Right atrium auricular region (tissue), 2 donors: ENCODE data around the gene RHEB. TPM values are rescaled to one million over a fixed set of nuclear protein-coding genes. Genes with fewer than 3 reads are reported as not detected.
A peak's percentile ranks its signal among the peaks of the same experiment; 100 is the strongest.

Experiments
- DNase-seq: peaks from one replicate; pipeline ENCODE4 v3.0.0-alpha.2; 2019; ENCODE audit warnings: low spot score
- H3K27ac ChIP-seq, 2 donors: fragments of 200-600 bp; sonication (generic); 1 replicate in 1 of 2; 2 replicates in 1 of 2; pipeline ENCODE4 v1.5.1; 2016 to 2019
- H3K27me3 ChIP-seq, 2 donors: fragments of 200-600 bp; sonication (generic); one replicate each; pipeline versions ENCODE4 v1.5.1 to v1.6.0; 2017 to 2019
- H3K36me3 ChIP-seq: fragments of 200-600 bp; sonication (generic); one replicate; pipeline ENCODE4 v1.5.1; 2016
- H3K4me1 ChIP-seq, 2 donors: fragments of 200-600 bp; sonication (generic); one replicate each; pipeline versions ENCODE4 v1.5.1 to v1.6.0; 2017 to 2019
- H3K4me3 ChIP-seq, 2 donors: fragments of 200-600 bp; sonication (generic); 1 replicate in 1 of 2; 2 replicates in 1 of 2; pipeline ENCODE4 v1.5.1; 2017 to 2019; ENCODE audit warnings: mild to moderate bottlenecking in 1 of 2, moderate library complexity in 1 of 2
- H3K9me3 ChIP-seq, 2 donors: fragments of 200-600 bp; sonication (generic); one replicate each; pipeline ENCODE4 v1.5.1; 2019
- total RNA-seq, 2 donors: library from RNA; depleted of rRNA; stranded (reverse); fragments of >200 nt; gene quantifications; one replicate each; pipeline ENCODE4 v1.1.0, GENCODE V29; 2016
- TF ChIP-seq, protein P1 (sequence below), 2 donors: fragments of 200-600 bp; sonication (generic); IDR thresholded peaks; one replicate each; pipeline ENCODE4 v1.5.1; 2019; ENCODE audit warnings: antibody characterized with exemption in 2 of 2

The RHEB gene
- total RNA-seq, 2 donors from 2014 or later = 77.9 to 128 TPM

DNA sequence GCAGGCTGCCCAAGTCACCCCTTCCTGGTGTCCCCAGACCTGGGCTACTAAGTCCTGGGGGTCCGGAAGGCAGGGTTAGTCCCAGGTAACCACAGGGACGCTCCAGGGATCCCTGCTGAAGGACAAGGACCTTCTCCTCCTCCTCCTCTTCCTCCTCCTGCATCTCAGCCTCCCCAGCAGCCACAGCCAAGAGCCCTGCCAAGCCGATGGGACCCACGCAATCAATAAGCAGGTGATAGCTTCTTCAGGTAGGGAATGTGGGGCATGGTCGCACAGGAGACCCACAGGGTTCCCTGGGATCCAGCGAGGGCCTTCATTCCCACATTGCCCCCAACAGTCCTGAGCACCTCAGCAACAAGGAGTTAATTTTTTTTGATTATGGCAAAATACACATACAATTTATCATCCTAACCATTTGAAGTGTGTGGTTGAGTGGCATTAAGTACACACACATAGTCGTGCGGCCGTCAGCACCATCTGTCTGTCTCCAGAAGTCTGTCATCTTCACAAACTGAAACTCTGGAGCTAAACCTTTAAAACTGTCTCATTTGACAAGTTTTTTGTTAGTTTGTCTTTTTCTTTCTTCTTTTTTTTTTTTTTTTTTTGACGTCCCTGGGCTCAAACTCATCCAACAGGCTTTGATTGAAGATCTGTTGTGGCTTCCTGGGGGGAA, 91.9 kb downstream of the RHEB start:
- Histone ChIP-seq H3K27me3 (no peaks in the 10 kb centered on the region), H3K27ac (no peak overlapping the region), H3K9me3 (no peaks in the 10 kb centered on the region), H3K4me3 (no peak overlapping the region), H3K36me3 (no peaks in the 10 kb centered on the region), H3K4me1 (peaks cover 0 to 11% of the 10 kb centered on the region in 2 donors)
- no peak for DNase-seq
- TF ChIP-seq, protein P1, sequence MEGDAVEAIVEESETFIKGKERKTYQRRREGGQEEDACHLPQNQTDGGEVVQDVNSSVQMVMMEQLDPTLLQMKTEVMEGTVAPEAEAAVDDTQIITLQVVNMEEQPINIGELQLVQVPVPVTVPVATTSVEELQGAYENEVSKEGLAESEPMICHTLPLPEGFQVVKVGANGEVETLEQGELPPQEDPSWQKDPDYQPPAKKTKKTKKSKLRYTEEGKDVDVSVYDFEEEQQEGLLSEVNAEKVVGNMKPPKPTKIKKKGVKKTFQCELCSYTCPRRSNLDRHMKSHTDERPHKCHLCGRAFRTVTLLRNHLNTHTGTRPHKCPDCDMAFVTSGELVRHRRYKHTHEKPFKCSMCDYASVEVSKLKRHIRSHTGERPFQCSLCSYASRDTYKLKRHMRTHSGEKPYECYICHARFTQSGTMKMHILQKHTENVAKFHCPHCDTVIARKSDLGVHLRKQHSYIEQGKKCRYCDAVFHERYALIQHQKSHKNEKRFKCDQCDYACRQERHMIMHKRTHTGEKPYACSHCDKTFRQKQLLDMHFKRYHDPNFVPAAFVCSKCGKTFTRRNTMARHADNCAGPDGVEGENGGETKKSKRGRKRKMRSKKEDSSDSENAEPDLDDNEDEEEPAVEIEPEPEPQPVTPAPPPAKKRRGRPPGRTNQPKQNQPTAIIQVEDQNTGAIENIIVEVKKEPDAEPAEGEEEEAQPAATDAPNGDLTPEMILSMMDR (IDR thresholded peaks at IDR 0.05) = no peak

DNA sequence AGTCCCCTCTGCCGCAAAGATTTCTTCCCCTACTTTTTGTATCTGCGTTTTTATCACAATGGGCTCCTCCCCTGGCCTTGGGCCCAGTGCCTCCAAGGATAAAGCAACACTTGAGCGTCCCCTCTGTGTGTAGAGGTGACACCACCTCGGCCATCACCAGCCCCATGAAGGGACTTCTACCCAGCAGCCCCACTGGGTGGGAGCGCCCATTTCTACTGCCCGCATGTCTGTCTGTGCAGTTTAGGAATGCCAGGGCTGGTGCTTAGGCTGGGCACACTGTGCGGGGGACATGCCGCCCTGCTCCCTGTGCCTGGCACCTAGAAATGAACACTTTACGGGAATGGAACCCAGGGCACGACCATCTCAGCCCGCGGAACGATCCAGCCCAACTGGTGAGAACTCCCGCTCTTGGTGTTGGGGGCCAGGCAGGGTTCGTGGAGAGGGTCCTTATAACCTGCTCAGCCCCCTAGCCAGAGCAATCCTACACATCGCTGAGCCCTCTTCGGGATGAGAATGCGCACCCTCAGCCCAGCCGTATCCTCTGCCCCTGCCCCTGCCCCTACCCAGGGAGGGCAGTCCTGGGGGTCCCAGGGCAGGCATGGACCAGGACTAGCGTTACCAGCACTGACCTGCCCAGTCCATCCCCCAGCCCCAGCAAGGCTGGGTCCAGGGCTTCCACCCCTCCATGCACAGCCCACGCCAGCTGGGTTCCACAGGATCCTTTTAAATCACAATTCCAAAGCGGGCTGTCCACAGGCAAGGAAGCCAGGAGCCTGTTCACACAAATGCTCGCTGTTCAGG, 92.6 kb downstream of the RHEB start:
- TF ChIP-seq, protein P1 (IDR thresholded peaks at IDR 0.05) = no peak
- H3K4me1 ChIP-seq = peaks cover 0 to 11% of the 10 kb centered on the region in 2 donors
- peak overlapping the region; percentile 32 to 68 for H3K27ac ChIP-seq
- H3K4me3 ChIP-seq = no peak overlapping the region
- no peaks in the 10 kb centered on the region for H3K36me3 ChIP-seq
- H3K27me3 ChIP-seq = no peaks in the 10 kb centered on the region
- H3K9me3 ChIP-seq = peaks cover 0 to 5% of the 10 kb centered on the region in 2 donors
- no peak for DNase-seq

DNA sequence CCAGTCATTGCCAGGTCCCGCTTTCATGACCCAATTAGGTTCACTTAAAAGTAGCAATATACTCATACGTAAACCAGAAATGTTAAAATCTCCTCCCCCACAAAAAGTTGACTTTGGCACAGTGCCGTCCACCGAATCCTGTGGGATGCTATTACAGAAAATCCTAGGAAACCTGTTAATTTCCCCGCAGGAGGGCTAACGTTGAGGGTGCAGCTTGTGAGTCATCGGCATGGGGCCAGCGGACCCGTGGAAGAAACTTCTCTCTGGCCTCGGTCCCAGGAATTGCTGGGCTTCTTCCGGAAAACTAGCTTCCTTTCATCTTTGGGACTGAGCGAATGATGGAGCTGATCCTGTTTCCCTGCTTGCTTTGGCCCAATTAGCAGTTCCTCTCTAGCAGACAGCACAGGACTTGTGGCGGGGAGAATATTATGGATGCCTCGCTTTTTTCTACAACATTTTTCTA, 93.2 kb downstream of the RHEB start:
- H3K4me3 ChIP-seq = no peak overlapping the region
- peak; percentile 87 for DNase-seq
- H3K27me3 ChIP-seq = no peaks in the 10 kb centered on the region
- TF ChIP-seq, protein P1 (IDR thresholded peaks at IDR 0.05) = no peak
- peaks cover 0 to 11% of the 10 kb centered on the region in 2 donors for H3K4me1 ChIP-seq
- H3K36me3 ChIP-seq = no peaks in the 10 kb centered on the region
- H3K9me3 ChIP-seq = peaks cover 0 to 6% of the 10 kb centered on the region in 2 donors
- H3K27ac ChIP-seq = peak overlapping the region; percentile 32 to 68

DNA sequence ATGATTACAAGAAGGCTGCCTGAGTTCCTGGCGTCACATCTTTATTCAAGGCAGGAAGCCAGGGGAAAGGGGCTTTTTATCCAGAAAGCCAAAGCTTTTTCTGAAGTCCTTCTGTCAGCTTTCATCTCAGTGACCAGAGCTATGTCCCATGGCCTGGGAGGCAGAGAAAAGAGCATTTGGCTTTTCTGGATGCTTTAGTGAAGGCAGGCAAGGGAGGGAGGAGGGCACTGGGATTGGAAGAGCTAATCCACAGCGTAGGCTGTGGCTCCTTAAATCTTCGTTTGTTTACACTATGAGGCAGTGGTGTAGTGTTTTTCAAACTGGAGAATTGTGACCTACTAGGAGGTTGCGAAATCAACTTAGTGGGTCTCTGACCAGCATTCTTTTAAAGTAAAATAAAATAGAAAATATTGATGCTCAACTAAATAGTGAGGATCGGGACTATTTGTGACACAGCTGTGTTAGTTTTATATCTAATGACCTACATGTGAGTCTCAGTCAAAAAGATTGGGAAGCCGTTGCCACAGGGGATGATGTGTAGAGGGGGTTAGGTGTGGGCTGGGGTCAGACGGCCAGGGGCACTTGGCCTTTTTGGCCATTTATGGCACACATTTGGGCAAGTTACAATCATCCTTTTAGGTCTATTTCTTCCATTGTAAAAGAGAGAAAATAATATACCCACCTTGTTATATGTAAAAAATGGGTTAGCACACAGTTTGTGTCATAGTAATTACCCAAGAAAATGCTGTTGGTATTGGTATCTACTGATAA, 93.8 kb downstream of the RHEB start:
- no peak for DNase-seq
- Histone ChIP-seq H3K4me3 (no peak overlapping the region), H3K36me3 (no peaks in the 10 kb centered on the region), H3K27ac (peak overlapping the region; percentile 10 to 68), H3K27me3 (no peaks in the 10 kb centered on the region), H3K9me3 (peaks cover 0 to 6% of the 10 kb centered on the region in 2 donors), H3K4me1 (peaks cover 0 to 11% of the 10 kb centered on the region in 2 donors)
- TF ChIP-seq, protein P1 (IDR thresholded peaks at IDR 0.05) = no peak

DNA sequence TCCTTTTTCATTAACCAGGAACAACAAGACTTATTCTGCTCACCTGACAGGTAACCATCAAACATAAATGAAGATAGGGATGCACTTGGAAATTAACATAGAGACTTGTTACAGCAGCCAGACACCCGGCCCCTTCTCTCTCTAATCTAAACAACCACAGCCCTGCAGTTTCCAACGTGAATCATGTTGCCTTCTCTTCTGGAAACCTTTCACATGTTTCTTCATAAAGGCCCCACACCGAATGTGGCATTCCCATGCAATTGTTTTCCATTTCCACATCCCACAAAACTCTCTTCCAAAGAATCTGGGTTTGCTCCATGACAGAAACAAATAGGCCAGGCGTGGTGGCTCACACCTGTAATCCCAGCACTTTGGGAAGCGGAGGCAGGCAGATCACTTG, 94.9 kb downstream of the RHEB start:
- TF ChIP-seq, protein P1 (IDR thresholded peaks at IDR 0.05) = no peak
- H3K36me3 ChIP-seq = no peaks in the 10 kb centered on the region
- H3K4me3 ChIP-seq = no peak overlapping the region
- no peak overlapping the region for H3K27ac ChIP-seq
- no peak for DNase-seq
- peaks cover 0 to 14% of the 10 kb centered on the region in 2 donors for H3K9me3 ChIP-seq
- no peaks in the 10 kb centered on the region for H3K27me3 ChIP-seq
- peaks cover 0 to 11% of the 10 kb centered on the region in 2 donors for H3K4me1 ChIP-seq
